PC-3 (cell line): ENCODE results near the gene SAP25. TPM values are rescaled to one million over a fixed set of nuclear protein-coding genes. Genes with fewer than 3 reads are reported as not detected.

Source experiments
- ATAC-seq: fragments of 200-7000 bp; cut with Tn5 transposase; 2 replicates; pipeline ENCODE4 v1.9.1; 2020; ENCODE audit warnings: mild to moderate bottlenecking, moderate library complexity
- BruUV-seq: library from RNA; stranded (reverse); fragments of 400-500 nt; replicated peaks from 2 replicates; lab custom pipeline; 2021; lab: Mats Ljungman, UMichigan
- CTCF ChIA-PET: fragments of 300-600 bp; sonication (Branson Sonifier 250); formaldehyde crosslinking; loops from one replicate; lab custom pipeline; 2022; ENCODE audit warnings: antibody characterized with exemption; lab: Charles Lee
- POLR2A ChIA-PET: fragments of 300-600 bp; sonication (Branson Sonifier 250); formaldehyde crosslinking; loops from one replicate; lab custom pipeline; 2022; ENCODE audit warnings: antibody characterized with exemption; ENCODE audit not compliant: unreplicated experiment; lab: Charles Lee
- DNase-seq: peaks from one replicate; pipeline ENCODE4 v3.0.0-alpha.2; 2015
- H2AFZ ChIP-seq: fragments of 300-600 bp; sonication (generic); 2 replicates; pipeline ENCODE4 v1.6.0; 2016; ENCODE audit warnings: antibody characterized with exemption, low read length
- H3F3A ChIP-seq: fragments of 300-600 bp; sonication (generic); one replicate; pipeline ENCODE4 v1.6.0; 2017; ENCODE audit warnings: antibody characterized with exemption, low read length, control low read depth, mild to moderate bottlenecking; ENCODE audit not compliant: unreplicated experiment
- H3K27ac ChIP-seq: fragments of 300-600 bp; sonication (generic); 2 replicates; pipeline ENCODE4 v1.5.1; 2016; ENCODE audit warnings: mild to moderate bottlenecking, low read length
- H3K27me3 ChIP-seq: fragments of 300-600 bp; sonication (generic); 2 replicates; pipeline ENCODE4 v1.6.1; 2016; ENCODE audit warnings: low read length, mixed read lengths
- H3K36me3 ChIP-seq: fragments of 300-600 bp; sonication (generic); 2 replicates; pipeline ENCODE4 v1.6.1; 2016; ENCODE audit warnings: low read depth, mixed run types, low read length, mixed read lengths
- H3K4me1 ChIP-seq: fragments of 300-600 bp; sonication (generic); 2 replicates; pipeline ENCODE4 v1.5.1; 2016; ENCODE audit warnings: low read length; ENCODE audit not compliant: insufficient read depth
- H3K4me2 ChIP-seq: fragments of 300-600 bp; sonication (generic); 2 replicates; pipeline ENCODE4 v1.6.0; 2016; ENCODE audit warnings: low read length
- H3K4me3 ChIP-seq: fragments of 300-600 bp; sonication (generic); 2 replicates; pipeline ENCODE4 v1.5.1; 2016; ENCODE audit warnings: mild to moderate bottlenecking, low read length, mixed read lengths
- H3K79me2 ChIP-seq: fragments of 300-600 bp; sonication (generic); 2 replicates; pipeline ENCODE4 v1.6.1; 2017; ENCODE audit warnings: low read length, mixed read lengths
- H3K9ac ChIP-seq: fragments of 300-600 bp; sonication (generic); 2 replicates; pipeline ENCODE4 v1.6.0; 2016; ENCODE audit warnings: mild to moderate bottlenecking, low read length
- H3K9me2 ChIP-seq: fragments of 300-600 bp; sonication (generic); replicated peaks from 2 replicates; pipeline ENCODE4 v1.6.1; 2016; ENCODE audit warnings: mixed run types, low read length, mixed read lengths
- H3K9me3 ChIP-seq: fragments of 300-600 bp; sonication (generic); 2 replicates; pipeline ENCODE4 v1.6.1; 2016; ENCODE audit warnings: low read length, mixed read lengths
- H4K20me1 ChIP-seq: fragments of 300-600 bp; sonication (generic); 2 replicates; pipeline ENCODE4 v1.6.1; 2016; ENCODE audit warnings: low read length, mixed read lengths
- CTCF ChIP-seq: fragments of 300-600 bp; sonication (generic); conservative IDR thresholded peaks from 2 replicates; pipeline ENCODE4 v1.5.1; 2017; ENCODE audit warnings: antibody characterized with exemption, low read depth, mild to moderate bottlenecking, low read length
- EZH2 ChIP-seq: fragments of 300-600 bp; sonication (generic); IDR thresholded peaks from one replicate; pipeline ENCODE4 v1.6.1; 2017; ENCODE audit warnings: antibody characterized with exemption, mild to moderate bottlenecking, low read length; ENCODE audit not compliant: unreplicated experiment
- EZH2phosphoT487 ChIP-seq: fragments of 300-600 bp; sonication (generic); IDR thresholded peaks from 2 replicates; pipeline ENCODE4 v1.6.1; 2018; ENCODE audit warnings: mild to moderate bottlenecking, antibody characterized with exemption, low read length, borderline replicate concordance
- intact Hi-C: fragments of 100-400 bp; cut with micrococcal nuclease; formaldehyde crosslinking; loops from 2 replicates; pipeline ENCODE4 v1.9.0; 2023
- total RNA-seq: library from RNA; depleted of rRNA; stranded (reverse); fragments of >200 nt; gene quantifications from 2 replicates; pipeline ENCODE4 v1.2.3, GENCODE V29; 2014

Gene SAP25
- total RNA-seq, 1 experiment from 2014 or later = 0.22 TPM

GRCh38 chr7:100583132-100584053 lies 9.7 kb upstream of the SAP25 start:
- Histone ChIP-seq H3K4me1 (peaks cover 17% of the 10 kb centered on the region), H3K9ac (peak overlapping the region; percentile 8; the same call in 1 of the 2 replicates), H3K79me2 (peaks cover 24% of the 10 kb centered on the region), H3K9me2 (no peaks in the 10 kb centered on the region), H3F3A (no peaks in the 10 kb centered on the region), H3K36me3 (peaks cover 14% of the 10 kb centered on the region; the same call in 1 of the 2 replicates), H4K20me1 (no peaks in the 10 kb centered on the region), H3K27me3 (no peaks in the 10 kb centered on the region), H3K9me3 (no peaks in the 10 kb centered on the region), H3K4me2 (peak overlapping the region; percentile 85; the same call in 1 of the 2 replicates), H2AFZ (no peak overlapping the region), H3K4me3 (peak overlapping the region; percentile 27), H3K27ac (no peak overlapping the region)
- intact Hi-C loops = no loop called here
- ATAC-seq = no peak
- ChIA-PET CTCF (interaction anchor here (1.3 to 1.6 kb wide), 2 partner anchors 38 to 118 kb away, joined by 4 read pairs; no protein-coding TSS in a partner anchor), POLR2A (interaction anchor here (0.6 kb wide), 1 partner anchor 1813 kb away, joined by 8 read pairs; the partner anchor contains the start of gene PRKRIP1)
- DNase-seq = no peak
- no peak for TF ChIP-seq EZH2phosphoT487
- TF ChIP-seq EZH2 = no peak
- no peak for TF ChIP-seq CTCF
- BruUV-seq = TSS peak; percentile 13

GRCh38 chr7:100582650-100583049 lies 8.9 kb upstream of the SAP25 start:
- H3K4me1 ChIP-seq = peaks cover 17% of the 10 kb centered on the region
- H3K4me2 ChIP-seq = no peak overlapping the region
- BruUV-seq = no TSS peak
- no peaks in the 10 kb centered on the region for H4K20me1 ChIP-seq
- CTCF ChIA-PET = no interaction called here
- no peaks in the 10 kb centered on the region for H3K27me3 ChIP-seq
- no peak overlapping the region for H2AFZ ChIP-seq
- intact Hi-C loops = no loop called here
- H3K4me3 ChIP-seq = no peak overlapping the region
- DNase-seq = no peak
- no peak for ATAC-seq
- no peak overlapping the region for H3K9ac ChIP-seq
- H3K27ac ChIP-seq = no peak overlapping the region
- H3K79me2 ChIP-seq = peaks cover 24% of the 10 kb centered on the region
- H3K9me3 ChIP-seq = no peaks in the 10 kb centered on the region
- no peaks in the 10 kb centered on the region for H3K9me2 ChIP-seq
- H3K36me3 ChIP-seq = peaks cover 14% of the 10 kb centered on the region; the same call in 1 of the 2 replicates
- TF ChIP-seq CTCF (no peak), EZH2phosphoT487 (no peak), EZH2 (no peak)
- POLR2A ChIA-PET = no interaction called here
- no peaks in the 10 kb centered on the region for H3F3A ChIP-seq
